ENCODE measurements around the gene KRTAP4-7. TPM values are rescaled to one million over a fixed set of nuclear protein-coding genes. Genes with fewer than 3 reads are reported as not detected.

Gene KRTAP4-7
- total RNA-seq, 1 experiment from 2014 or later: not detected

- Histone ChIP-seq H2BK5ac (ENCODE audit: insufficient read length, low read length) (no peak overlapping the region), H3T11ph (ENCODE audit: low read length) (no peak overlapping the region), H2AK5ac (ENCODE audit: insufficient read length, low read length) (no peak overlapping the region), H3K14ac (ENCODE audit: insufficient read depth, low read length) (no peak overlapping the region), H3K18ac (ENCODE audit: insufficient read length, low read depth, low read length) (no peak overlapping the region), H3K79me1 (ENCODE audit: insufficient read depth, low read depth, low read length, poor library complexity, severe bottlenecking) (no peaks in the 10 kb centered on the region), H2BK120ac (ENCODE audit: low read depth, low read length, poor library complexity, severe bottlenecking) (no peak overlapping the region), H2BK20ac (ENCODE audit: low read depth, low read length, poor library complexity, severe bottlenecking) (no peak overlapping the region), H3K9me3 (ENCODE audit: control insufficient read depth, low read depth, low read length) (no peaks in the 10 kb centered on the region), H3K56ac (ENCODE audit: insufficient read length, low read depth, low read length) (no peak overlapping the region), H4K20me1 (ENCODE audit: control insufficient read depth, insufficient read depth, insufficient read length) (no peaks in the 10 kb centered on the region), H3K4me2 (ENCODE audit: insufficient read depth, insufficient read length, low read length) (no peak overlapping the region), H2BK15ac (ENCODE audit: low read depth, low read length) (no peak overlapping the region), H4K91ac (ENCODE audit: insufficient read length, low read depth, low read length) (no peak overlapping the region), H3K9ac (ENCODE audit: extremely low read depth, insufficient read length, low read length) (no peak overlapping the region), H3K23ac (ENCODE audit: insufficient read length, low read depth, low read length) (no peak overlapping the region), H3K4me1 (ENCODE audit: insufficient read depth, low read length) (no peaks in the 10 kb centered on the region), H3K27ac (ENCODE audit: insufficient read length, low read depth, low read length) (no peak overlapping the region), H3K27me3 (ENCODE audit: insufficient read depth, low read length) (no peaks in the 10 kb centered on the region), H4K5ac (ENCODE audit: insufficient read length, low read depth, low read length) (no peak overlapping the region), H3K79me2 (ENCODE audit: insufficient read depth, low read length) (no peaks in the 10 kb centered on the region), H3K23me2 (ENCODE audit: insufficient read length, low read depth, low read length, poor library complexity, severe bottlenecking) (no peaks in the 10 kb centered on the region), H2AFZ (ENCODE audit: low read length) (no peak overlapping the region), H3K4ac (ENCODE audit: low read depth, low read length) (no peak overlapping the region), H4K8ac (replicated peaks; ENCODE audit: insufficient read length, low read depth, low read length) (no peak overlapping the region), H2BK12ac (ENCODE audit: insufficient read length, low read depth, low read length) (no peak overlapping the region)
- Mint-ChIP-seq H3K27ac (no peak overlapping the region), H3K4me3 (no peak overlapping the region), H3K4me1 (peaks cover 4 to 13% of the 10 kb centered on the region in 2 experiments), H3K36me3 (ENCODE audit: insufficient read depth in 1 of 3, low read depth in 3 of 3) (no peaks in the 10 kb centered on the region), H3K27me3 (ENCODE audit: low read depth) (no peaks in the 10 kb centered on the region), H3K9me3 (no peaks in the 10 kb centered on the region)
- no CpG with 5 or more reads among the region's 4 CpGs for WGBS (ENCODE audit: extremely low coverage, insufficient read length, low lambda C conversion rate)
- DNase-seq: no peak
- TF ChIP-seq CTCF (conservative IDR thresholded peaks at IDR 0.05): no peak
Observed at GRCh38 chr17:41063449-41063848, 20.5 kb upstream of the KRTAP4-7 start.
